Memory B cell (primary cell): ENCODE data around the gene SEPHS2.
"Not testable (repeated sequence)": the region's sequence is repeated elsewhere in the genome, so short reads cannot be mapped to it uniquely, and the experiment has no call there.

Experiments
- ATAC-seq: fragments of 150-1000 bp; cut with Tn5 transposase; 2 replicates; pipeline ENCODE4 v1.10.0; 2021; ENCODE audit warnings: low read depth, mild to moderate bottlenecking, moderate library complexity
- DNase-seq, 2 donors: peaks; one replicate each; pipeline ENCODE4 v3.0.0; 2022; ENCODE audit warnings: low spot score in 2 of 2
- H3K27ac Mint-ChIP-seq: one replicate; pipeline ENCODE4 v1.8.0; 2022; ENCODE audit warnings: mild to moderate bottlenecking, moderate library complexity, mixed read lengths
- H3K27me3 Mint-ChIP-seq: one replicate; pipeline ENCODE4 v1.8.0; 2022; ENCODE audit warnings: mixed read lengths
- H3K36me3 Mint-ChIP-seq: one replicate; pipeline ENCODE4 v1.8.0; 2022; ENCODE audit warnings: mild to moderate bottlenecking, mixed read lengths
- H3K4me1 Mint-ChIP-seq: one replicate; pipeline ENCODE4 v1.8.0; 2022; ENCODE audit warnings: mixed read lengths
- H3K4me3 Mint-ChIP-seq: one replicate; pipeline ENCODE4 v1.8.0; 2022; ENCODE audit warnings: mild to moderate bottlenecking, moderate library complexity, mixed read lengths
- H3K9me3 Mint-ChIP-seq: one replicate; pipeline ENCODE4 v1.8.0; 2022; ENCODE audit warnings: mixed read lengths

SEPHS2 gene

DNA sequence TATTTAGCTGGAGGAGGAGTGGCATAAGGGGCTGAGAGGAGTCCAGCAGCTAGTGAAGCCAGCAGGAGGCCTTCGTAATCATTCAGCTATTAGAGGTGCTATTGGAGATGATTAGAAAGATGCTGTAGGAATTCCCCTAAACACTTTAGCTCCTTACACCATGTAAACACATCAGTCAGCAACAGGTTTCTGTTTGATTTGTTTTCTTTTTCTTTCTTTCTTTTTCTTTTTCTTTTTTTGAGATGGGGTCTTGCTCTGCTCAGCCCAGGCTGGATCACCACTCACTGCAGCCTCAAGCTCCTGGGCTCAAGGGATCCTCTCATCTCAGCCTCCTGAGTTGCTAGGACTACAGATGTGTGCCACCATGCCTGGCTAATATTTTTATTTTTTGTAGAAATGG lies 10.6 kb upstream of the SEPHS2 start:
- H3K4me3 Mint-ChIP-seq: no peak overlapping the region
- H3K27ac Mint-ChIP-seq: peak overlapping the region; percentile 77
- no peaks in the 10 kb centered on the region for H3K27me3 Mint-ChIP-seq
- ATAC-seq: no peak
- H3K9me3 Mint-ChIP-seq: no peaks in the 10 kb centered on the region
- no peak for DNase-seq
- H3K36me3 Mint-ChIP-seq: no peaks in the 10 kb centered on the region
- H3K4me1 Mint-ChIP-seq: peaks cover 28% of the 10 kb centered on the region

DNA sequence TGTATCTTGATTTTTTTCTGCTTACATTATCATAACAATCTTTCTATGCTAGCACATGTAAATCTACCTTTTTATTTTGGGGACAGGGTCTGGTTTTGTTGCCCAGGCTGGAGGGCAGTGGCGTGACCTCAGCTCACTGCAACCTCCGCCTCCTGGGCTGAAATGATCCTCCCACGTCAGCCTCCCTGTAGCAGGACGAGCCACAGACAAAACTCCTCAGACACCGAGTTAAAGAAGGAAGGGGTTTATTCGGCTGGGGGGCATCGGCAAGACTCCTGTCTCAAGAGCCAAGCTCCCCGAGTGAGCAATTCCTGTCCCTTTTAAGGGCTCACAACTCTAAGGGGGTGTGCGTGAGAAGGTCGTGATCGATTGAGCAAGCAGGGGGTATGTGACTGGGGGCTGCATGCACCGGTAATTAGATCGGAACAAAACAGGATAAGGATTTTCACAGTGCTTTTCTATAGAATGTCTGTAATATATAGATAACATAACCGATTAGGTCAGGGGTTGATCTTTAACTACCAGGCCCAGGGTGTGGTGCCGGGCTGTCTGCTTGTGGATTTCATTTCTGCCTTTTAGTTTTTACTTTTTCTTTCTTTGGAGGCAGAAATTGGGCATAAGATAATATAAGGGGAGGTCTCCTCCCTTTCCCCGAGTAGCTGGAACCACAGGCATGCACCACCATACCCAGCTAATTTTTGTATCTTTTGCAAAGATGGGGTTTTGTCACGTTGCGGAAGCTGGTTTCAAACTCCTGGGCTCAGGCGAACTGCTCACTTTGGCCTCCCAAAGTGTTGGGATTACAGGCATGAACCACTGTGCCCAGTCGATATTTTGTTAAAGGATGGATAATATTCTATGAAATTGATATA lies 7.3 kb upstream of the SEPHS2 start:
- not testable (repeated sequence) for H3K4me3 Mint-ChIP-seq, DNase-seq, H3K36me3 Mint-ChIP-seq, H3K27ac Mint-ChIP-seq, H3K9me3 Mint-ChIP-seq, ATAC-seq, H3K27me3 Mint-ChIP-seq
- peaks cover 26% of the 10 kb centered on the region for H3K4me1 Mint-ChIP-seq

DNA sequence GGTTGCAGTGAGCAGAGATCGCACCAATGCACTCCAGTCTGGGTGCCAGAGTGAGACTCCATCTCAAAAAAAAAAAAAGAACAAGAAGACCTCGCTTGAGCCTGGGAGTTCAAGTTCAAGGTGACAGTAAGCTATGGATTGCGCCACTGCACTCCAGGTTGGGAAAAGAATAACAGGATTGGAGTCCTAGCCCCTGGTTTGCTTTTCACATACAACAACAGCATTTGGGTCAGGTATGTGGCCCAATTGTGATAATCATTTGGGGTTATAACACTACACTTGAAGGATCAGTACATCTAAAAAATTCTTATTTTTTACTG lies 3.4 kb upstream of the SEPHS2 start:
- Mint-ChIP-seq H3K4me3 (no peak overlapping the region), H3K9me3 (no peaks in the 10 kb centered on the region), H3K27me3 (no peaks in the 10 kb centered on the region), H3K27ac (no peak overlapping the region), H3K36me3 (peaks cover 3% of the 10 kb centered on the region), H3K4me1 (peaks cover 27% of the 10 kb centered on the region)
- DNase-seq (no peak), ATAC-seq (no peak)

DNA sequence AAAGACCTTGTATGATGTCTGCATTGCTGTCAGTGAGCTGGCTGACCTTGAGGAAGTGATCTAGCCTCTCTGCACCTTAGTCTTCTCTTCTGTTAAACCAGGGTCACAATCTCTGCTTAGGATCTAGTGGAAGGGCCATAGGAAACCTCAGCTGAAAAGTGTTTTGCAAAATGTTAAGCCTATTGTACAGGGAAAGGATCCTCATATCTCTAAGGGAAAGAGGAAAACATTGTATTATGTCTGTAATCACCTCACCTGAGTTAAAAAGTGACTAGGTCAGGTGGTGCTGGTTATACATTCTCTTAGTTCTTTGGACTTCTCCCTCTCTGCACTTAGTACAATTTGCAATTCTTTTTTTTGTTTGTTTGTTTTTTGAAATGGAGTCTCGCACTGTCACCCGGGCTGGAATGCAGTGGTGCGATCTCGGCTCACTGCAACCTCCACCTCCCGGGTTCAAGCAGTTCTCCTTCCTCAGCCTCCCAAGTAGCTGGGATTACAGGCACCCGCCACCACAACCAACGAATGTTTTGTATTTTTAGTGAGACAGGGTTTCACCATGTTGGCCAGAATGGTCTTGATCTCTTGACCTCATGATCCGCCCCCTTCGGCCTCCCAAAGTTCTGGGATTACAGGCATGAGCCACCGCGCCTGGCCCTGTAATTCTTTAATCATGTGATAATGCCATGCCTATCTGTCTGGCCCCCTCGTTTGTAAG lies 2.0 kb upstream of the SEPHS2 start:
- no peak for ATAC-seq

DNA sequence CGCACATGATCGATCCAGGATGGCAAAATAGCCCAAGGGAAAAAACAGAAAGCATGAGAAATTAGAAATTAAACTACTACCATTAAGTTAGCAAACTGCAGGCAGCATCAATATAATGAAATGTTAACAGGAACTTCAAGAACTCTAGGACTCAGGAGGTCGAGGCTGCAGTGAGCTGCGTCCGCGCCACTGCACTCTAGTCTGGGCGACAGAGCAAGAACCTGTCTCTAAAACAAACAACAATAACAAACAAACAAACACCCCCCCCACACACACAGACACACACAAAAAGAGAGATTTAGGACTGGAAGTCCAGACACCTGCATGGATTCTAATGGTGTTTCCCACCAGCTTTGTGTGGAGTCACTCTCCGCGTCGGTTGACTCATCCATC lies 525 bp upstream of the SEPHS2 start:
- peaks cover 10% of the 10 kb centered on the region for H3K36me3 Mint-ChIP-seq

More for the DNA sequence above, 2.0 kb upstream of the SEPHS2 start:
- no peak for DNase-seq
- H3K9me3 Mint-ChIP-seq: no peaks in the 10 kb centered on the region
- H3K4me1 Mint-ChIP-seq: peaks cover 33% of the 10 kb centered on the region
- no peaks in the 10 kb centered on the region for H3K27me3 Mint-ChIP-seq
- H3K4me3 Mint-ChIP-seq: no peak overlapping the region
- peaks cover 10% of the 10 kb centered on the region for H3K36me3 Mint-ChIP-seq
- H3K27ac Mint-ChIP-seq: no peak overlapping the region

DNA sequence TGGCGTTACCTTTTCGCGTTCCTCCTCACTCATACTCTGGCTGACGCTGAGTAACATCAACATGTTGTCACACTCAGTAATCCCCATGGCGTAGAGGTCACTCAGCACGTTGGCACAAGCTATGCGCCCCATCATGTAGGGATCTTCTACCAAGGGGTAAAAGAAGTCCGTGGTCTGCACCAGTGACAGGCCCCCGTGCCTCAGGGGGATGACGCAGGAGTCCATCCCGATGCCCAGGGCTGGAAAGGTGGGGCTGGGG lies 596 bp downstream of the SEPHS2 start:
- H3K27ac Mint-ChIP-seq: peak overlapping the region; percentile 92
- peaks cover 24% of the 10 kb centered on the region for H3K4me1 Mint-ChIP-seq
- no peaks in the 10 kb centered on the region for H3K27me3 Mint-ChIP-seq
- peak overlapping the region; percentile 93 for H3K4me3 Mint-ChIP-seq
- DNase-seq (no peak), ATAC-seq (no peak)
- peaks cover 10% of the 10 kb centered on the region for H3K36me3 Mint-ChIP-seq
- no peaks in the 10 kb centered on the region for H3K9me3 Mint-ChIP-seq

More for the DNA sequence above, 525 bp upstream of the SEPHS2 start:
- Mint-ChIP-seq H3K27me3 (no peaks in the 10 kb centered on the region), H3K4me3 (peak overlapping the region; percentile 93), H3K27ac (peak overlapping the region; percentile 92), H3K9me3 (no peaks in the 10 kb centered on the region), H3K4me1 (peaks cover 29% of the 10 kb centered on the region)
- no peak for ATAC-seq
- DNase-seq: no peak

DNA sequence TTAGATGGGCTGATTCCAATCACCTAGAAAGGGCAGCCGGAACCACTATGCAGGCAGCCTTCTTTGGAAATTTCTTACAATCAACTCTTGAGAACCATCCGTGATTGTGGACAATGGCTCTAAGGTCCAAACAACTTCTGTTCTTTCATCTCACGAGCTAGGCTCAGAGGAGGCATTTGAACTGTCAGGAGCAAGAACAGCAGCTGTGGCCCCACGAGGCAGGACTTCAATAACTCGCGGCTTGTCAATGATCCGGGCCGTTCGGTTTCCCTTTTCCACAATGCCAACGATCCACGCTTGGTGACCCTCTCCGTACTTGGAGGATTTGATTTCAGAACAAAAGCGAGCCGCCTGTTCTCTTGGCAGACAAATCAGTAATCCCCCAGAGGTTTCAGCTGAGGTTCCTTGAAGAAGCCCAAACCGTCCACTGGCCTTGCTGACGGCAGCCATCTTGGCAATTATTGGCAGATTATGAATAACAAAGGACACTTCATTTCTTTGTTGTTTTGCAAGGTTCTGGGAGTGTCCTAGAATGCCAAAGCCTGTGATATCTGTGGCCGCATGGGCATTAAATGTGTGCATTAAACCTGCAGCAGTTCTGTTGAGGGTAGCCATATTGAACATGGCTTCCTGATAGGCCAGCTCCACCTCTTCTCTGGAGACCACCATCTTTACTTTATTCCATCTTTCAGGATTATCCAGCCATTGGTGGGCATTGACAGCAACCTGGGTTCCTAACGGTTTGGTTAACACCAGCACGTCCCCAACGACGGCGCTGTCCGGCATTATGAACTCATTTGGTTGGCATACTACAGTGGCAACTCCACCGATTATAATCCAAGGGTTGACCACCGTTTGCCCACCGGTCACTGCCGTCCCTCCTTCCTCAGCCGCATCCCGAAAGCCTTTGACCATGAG lies 1.2 kb downstream of the SEPHS2 start:
- Mint-ChIP-seq H3K27ac (peak overlapping the region; percentile 92), H3K36me3 (peaks cover 10% of the 10 kb centered on the region), H3K27me3 (no peaks in the 10 kb centered on the region), H3K4me1 (peaks cover 26% of the 10 kb centered on the region), H3K4me3 (peak overlapping the region; percentile 93), H3K9me3 (no peaks in the 10 kb centered on the region)
- DNase-seq (no peak), ATAC-seq (no peak)

DNA sequence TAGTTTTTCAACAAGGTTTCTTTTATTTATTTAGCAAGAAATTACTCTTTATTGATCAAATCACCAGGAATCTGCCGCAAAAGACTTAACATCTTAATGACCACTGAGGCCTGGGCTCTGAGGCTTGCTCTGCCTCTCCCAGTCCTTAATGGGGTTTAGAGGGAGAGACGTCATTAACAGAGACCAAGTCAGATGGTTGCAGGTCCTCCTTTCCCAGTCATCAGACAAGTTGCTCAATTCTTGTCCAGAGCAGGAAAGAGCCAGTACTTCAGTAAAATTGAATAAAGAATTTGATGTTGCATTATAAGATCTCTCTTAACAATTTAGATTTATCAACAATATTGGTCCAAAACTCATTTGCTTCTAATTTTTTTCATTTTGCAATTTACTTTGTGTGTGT lies 2.0 kb downstream of the SEPHS2 start:
- Mint-ChIP-seq H3K9me3 (no peaks in the 10 kb centered on the region), H3K4me3 (peak overlapping the region; percentile 93), H3K27me3 (no peaks in the 10 kb centered on the region), H3K4me1 (peaks cover 29% of the 10 kb centered on the region), H3K36me3 (peaks cover 10% of the 10 kb centered on the region), H3K27ac (no peak overlapping the region)
- no peak for DNase-seq
- no peak for ATAC-seq

DNA sequence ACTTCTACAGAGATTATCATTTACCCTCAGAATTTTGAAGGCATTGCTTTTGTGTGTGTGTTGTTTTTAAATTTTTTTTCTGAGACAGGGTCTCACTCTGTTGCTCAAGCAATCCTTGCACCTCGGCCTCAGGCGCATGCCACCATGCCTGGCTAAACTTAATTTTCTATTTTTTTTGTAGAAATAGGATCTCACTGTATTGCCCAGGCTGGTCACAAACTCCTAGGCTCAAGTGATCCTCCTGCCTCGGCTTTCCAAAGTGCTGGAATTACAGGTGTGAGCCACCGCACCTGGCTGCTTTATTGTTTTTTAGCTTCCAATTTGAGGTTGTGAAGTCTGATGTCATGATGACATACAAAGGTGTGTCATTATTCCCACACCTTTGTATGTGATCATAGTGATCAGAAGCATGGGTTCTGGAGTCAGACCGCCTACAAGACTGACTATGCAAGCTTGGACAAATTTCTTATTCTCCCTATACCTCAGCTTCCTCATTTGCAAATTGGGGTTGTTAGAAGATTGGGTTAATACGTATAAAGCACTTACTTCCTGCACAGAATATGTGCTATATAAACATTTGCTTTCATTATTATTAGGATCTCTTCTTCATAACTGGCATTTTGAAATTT lies 5.8 kb downstream of the SEPHS2 start:
- DNase-seq (no peak), ATAC-seq (peak; percentile 78)
- Mint-ChIP-seq H3K4me3 (peak overlapping the region; percentile 29), H3K27ac (peak overlapping the region; percentile 65), H3K9me3 (no peaks in the 10 kb centered on the region), H3K36me3 (peaks cover 8% of the 10 kb centered on the region), H3K27me3 (no peaks in the 10 kb centered on the region), H3K4me1 (peaks cover 20% of the 10 kb centered on the region)

DNA sequence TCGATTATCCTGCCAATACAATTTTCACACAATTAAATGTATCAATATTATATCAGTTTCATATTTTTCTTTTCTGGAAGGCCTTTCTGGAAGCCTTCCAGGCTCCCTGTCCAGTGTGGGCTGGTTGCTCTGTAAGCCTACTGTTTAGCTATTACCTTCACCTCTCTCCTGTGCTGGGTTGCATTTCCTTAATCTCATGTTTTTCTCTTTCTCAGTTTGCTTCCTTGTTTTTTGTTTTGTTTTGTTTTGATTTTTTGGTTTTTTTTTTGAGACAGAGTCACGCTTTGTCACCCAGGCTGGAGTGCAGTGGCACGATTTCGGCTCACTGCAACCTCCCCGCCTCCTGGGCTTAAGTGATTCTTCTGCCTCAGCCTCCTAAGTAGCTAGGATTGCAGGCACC lies 6.8 kb downstream of the SEPHS2 start:
- peak overlapping the region; percentile 60 for H3K4me3 Mint-ChIP-seq
- peaks cover 22% of the 10 kb centered on the region for H3K4me1 Mint-ChIP-seq
- no peaks in the 10 kb centered on the region for H3K27me3 Mint-ChIP-seq
- DNase-seq (no peak), ATAC-seq (peak; percentile 66)
- peak overlapping the region; percentile 6 for H3K27ac Mint-ChIP-seq
- no peaks in the 10 kb centered on the region for H3K9me3 Mint-ChIP-seq
- H3K36me3 Mint-ChIP-seq: peaks cover 5% of the 10 kb centered on the region

DNA sequence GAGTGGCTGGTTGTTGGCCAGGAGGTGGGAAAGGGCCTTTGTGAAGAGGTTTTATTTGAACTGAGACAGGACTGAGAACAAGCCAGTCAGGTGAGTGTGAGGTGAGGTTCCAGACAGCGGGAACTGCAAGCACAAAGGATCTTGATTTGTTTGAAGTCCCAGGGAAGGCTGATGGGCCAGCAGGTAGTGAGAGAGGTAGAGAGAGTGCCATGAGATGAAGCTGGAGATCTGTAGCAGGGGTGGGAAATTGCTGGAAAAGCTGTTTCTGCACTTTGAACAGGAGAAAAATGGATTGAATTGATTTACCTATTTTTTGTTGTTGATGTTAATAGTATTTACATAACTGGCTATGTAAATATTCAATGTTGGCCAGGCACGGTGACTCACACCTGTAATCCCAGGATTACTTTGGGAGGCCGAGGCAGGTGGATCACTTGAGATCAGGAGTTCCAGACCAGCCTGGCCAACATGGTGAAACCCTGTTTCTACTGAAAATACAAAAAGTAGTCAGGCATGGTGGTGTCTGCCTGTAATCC lies 8.1 kb downstream of the SEPHS2 start:
- Mint-ChIP-seq H3K27ac (no peak overlapping the region), H3K4me3 (no peak overlapping the region)

DNA sequence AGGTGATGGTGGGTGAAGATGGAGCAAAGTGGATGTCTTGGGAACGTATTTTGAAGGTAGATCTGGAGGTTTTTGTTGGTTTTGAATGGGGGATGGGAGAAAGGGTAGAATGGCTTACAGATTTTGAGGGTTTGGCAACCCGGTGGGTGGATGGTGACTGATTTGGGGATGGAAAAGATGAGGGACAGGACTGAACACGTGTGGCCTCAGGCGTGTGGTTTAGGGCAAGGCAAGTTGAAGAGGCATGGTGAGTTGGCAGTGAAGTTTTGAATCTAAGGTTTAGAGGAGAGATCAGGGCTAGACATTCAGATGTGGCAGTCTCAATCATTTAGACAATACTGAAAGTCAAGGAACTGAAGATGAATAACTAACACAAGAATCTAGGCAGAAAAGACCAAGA lies 10.8 kb downstream of the SEPHS2 start:
- no peaks in the 10 kb centered on the region for H3K36me3 Mint-ChIP-seq
- no peaks in the 10 kb centered on the region for H3K27me3 Mint-ChIP-seq
- H3K4me3 Mint-ChIP-seq: no peak overlapping the region
- no peak overlapping the region for H3K27ac Mint-ChIP-seq
- H3K9me3 Mint-ChIP-seq: no peaks in the 10 kb centered on the region
- DNase-seq (no peak), ATAC-seq (no peak)
- H3K4me1 Mint-ChIP-seq: peaks cover 11% of the 10 kb centered on the region

More for the DNA sequence above, 8.1 kb downstream of the SEPHS2 start:
- ATAC-seq (no peak), DNase-seq (no peak)
- no peaks in the 10 kb centered on the region for H3K36me3 Mint-ChIP-seq
- H3K9me3 Mint-ChIP-seq: no peaks in the 10 kb centered on the region
- H3K4me1 Mint-ChIP-seq: peaks cover 15% of the 10 kb centered on the region
- no peaks in the 10 kb centered on the region for H3K27me3 Mint-ChIP-seq

DNA sequence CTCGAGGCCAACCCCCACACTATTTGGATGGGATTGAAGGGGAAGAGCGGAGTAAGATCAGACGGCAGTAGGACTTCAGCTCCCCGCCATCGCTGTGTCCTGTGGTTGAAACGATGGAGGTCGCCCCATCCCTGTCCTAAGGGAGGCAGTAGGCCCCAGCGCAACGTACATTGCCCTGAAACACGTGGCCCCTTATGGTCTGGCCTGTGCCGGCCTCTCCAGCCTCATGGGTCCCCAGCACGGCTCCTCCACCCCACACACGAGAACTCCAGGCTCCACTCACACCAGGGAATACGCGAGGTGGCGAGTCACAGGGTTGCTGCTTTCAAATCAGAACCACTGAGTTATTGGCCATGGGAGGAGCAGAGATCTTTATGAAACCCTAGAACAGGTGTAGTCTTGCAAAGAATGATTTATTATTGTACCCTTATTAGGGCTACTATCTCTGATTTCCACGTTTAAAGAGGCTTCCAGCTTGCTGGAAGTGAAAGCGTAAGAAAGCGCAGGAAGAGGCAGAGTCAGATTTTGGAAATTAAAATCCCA lies 15.2 kb downstream of the SEPHS2 start:
- Mint-ChIP-seq H3K27me3 (no peaks in the 10 kb centered on the region), H3K27ac (no peak overlapping the region), H3K4me3 (no peak overlapping the region), H3K9me3 (no peaks in the 10 kb centered on the region), H3K36me3 (peaks cover 9% of the 10 kb centered on the region), H3K4me1 (peaks cover 23% of the 10 kb centered on the region)
- ATAC-seq (peak; percentile 16), DNase-seq (no peak)
